ENCODE results near the gene RASA3. TPM values are rescaled to one million over a fixed set of nuclear protein-coding genes. Genes with fewer than 3 reads are reported as not detected.

RASA3 gene
- total and polyA plus RNA-seq, 10 of the 15 experiments (the other 5 are each of a cell fraction or from before 2014, with no cell fraction given), result 0.79 to 33.9 (median 17.6) TPM

DNA sequence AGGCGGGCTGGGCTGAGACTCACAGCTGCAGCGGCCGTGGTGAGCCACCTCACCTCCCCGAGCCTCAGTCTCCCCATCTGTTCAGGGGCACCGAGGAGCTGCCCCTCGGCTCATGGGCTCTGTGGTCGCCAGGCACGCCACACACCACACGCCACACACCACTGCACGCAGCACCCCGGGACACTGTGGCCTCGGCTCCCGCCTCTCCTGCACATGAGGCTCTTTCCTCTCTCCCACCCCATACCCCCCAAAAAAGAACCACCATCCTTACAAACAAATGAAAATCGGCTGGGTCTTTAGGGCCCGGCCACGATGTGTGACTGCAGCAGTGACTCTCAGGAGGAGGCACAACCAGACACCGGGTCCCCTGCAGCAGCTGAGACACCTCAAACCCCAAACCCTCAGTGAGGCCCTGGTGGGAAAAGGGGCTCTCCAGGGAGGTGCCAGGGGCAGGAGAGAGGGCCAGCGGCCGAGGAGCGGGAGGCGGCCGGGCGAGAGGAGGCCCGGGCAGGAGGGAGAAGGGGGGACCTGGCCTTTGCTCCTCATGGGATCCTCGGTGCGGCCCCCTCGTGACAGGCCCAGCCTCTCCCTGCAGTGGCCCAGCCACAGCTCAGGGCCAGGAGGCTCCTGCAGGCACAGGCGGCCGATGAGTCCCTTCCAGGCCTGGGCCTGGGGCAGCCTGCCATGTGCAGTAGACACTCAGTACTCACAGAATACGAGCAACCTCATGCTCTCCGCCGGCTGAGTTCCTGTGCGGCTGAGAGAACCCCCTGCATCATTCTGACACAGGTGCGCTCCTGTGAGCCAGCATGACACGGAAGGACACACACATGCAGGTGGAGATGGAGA lies 66.3 kb downstream of the RASA3 start:
- H3K79me2 ChIP-seq (ENCODE audit: control insufficient read depth, insufficient read depth, low read length), result peaks cover 14% of the 10 kb centered on the region
- no peak overlapping the region; the same call in 1 of the 2 replicates for H2AFZ ChIP-seq (ENCODE audit: control insufficient read depth, low read depth, low read length)
- ChIA-PET POLR2A (interaction anchor here (1.3 kb wide), 1 partner anchor 63 kb away, joined by 3 read pairs; no protein-coding TSS in a partner anchor), SMC1A (ENCODE audit: uncharacterized antibody, unreplicated experiment) (interaction anchor here (0.7 to 1.8 kb wide), 7 partner anchors 17 to 63 kb away, joined by 3 to 5 read pairs (median 3); no protein-coding TSS in a partner anchor), RAD21 (ENCODE audit: unreplicated experiment) (interaction anchor here (0.7 to 1.9 kb wide), 6 partner anchors 18 to 157 kb away, joined by 3 to 9 read pairs (median 4); partner anchors contain the start of gene RASA3), CTCF (interaction anchor here (0.8 to 1.7 kb wide), 5 partner anchors 17 to 160 kb away, joined by 3 to 4 read pairs (median 3); no protein-coding TSS in a partner anchor)
- peaks cover 0 to 3% of the 10 kb centered on the region in 2 experiments; a peak in 2 of 4 replicates for H3K36me3 ChIP-seq (ENCODE audit: control insufficient read depth in 2 of 2, insufficient read depth in 2 of 2, low read length in 1 of 2)
- H3K9me3 ChIP-seq (replicated peaks; ENCODE audit: control insufficient read depth, insufficient read depth, low read length), result no peaks in the 10 kb centered on the region
- H3K27me3 ChIP-seq (replicated peaks in 1 of 2; ENCODE audit: control insufficient read depth in 2 of 2, insufficient read depth in 2 of 2, low read length in 1 of 2), result no peaks in the 10 kb centered on the region
- in situ Hi-C loops (cut with MboI) (loop anchor here (5.0 kb wide), 1 partner anchor 61 kb away; no protein-coding TSS in a partner anchor), intact Hi-C loops (cut with micrococcal nuclease; ENCODE audit: unreplicated experiment) (loop anchor here (2.0 to 5.0 kb wide), 2 partner anchors 41 to 161 kb away; no protein-coding TSS in a partner anchor)
- H3K4me3 ChIP-seq, result peak overlapping the region; percentile 42; the same call in 1 of the 2 replicates
- ATAC-seq (peak; percentile 25), DNase-seq (ENCODE audit: low read depth, low spot score) (no peak), FAIRE-seq (peak; percentile 38)
- H3K4me2 ChIP-seq (ENCODE audit: control insufficient read depth, insufficient read depth), result peak overlapping the region; percentile 87
- H4K20me1 ChIP-seq (ENCODE audit: control insufficient read depth, insufficient read depth), result no peaks in the 10 kb centered on the region
- WGBS (ENCODE audit: insufficient coverage, insufficient replicate concordance, low lambda C conversion rate, missing lambda C conversion rate), result 14% methylated on average over 33 of the region's 35 CpGs
- H3K4me1 ChIP-seq (ENCODE audit: control insufficient read depth, insufficient read depth, low read length), result peaks cover 50% of the 10 kb centered on the region
- peak overlapping the region; percentile 91 for H3K27ac ChIP-seq (ENCODE audit: control insufficient read depth, insufficient read depth)
- peak overlapping the region; percentile 75 for H3K9ac ChIP-seq (ENCODE audit: control insufficient read depth, insufficient read depth, low read length)
- BruUV-seq (replicated peaks), result no TSS peak
- TF ChIP-seq, protein P1, sequence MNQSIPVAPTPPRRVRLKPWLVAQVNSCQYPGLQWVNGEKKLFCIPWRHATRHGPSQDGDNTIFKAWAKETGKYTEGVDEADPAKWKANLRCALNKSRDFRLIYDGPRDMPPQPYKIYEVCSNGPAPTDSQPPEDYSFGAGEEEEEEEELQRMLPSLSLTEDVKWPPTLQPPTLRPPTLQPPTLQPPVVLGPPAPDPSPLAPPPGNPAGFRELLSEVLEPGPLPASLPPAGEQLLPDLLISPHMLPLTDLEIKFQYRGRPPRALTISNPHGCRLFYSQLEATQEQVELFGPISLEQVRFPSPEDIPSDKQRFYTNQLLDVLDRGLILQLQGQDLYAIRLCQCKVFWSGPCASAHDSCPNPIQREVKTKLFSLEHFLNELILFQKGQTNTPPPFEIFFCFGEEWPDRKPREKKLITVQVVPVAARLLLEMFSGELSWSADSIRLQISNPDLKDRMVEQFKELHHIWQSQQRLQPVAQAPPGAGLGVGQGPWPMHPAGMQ (IDR thresholded peaks at IDR 0.05; ENCODE audit: borderline replicate concordance), result no peak
- no peak for TF ChIP-seq RB1 (IDR thresholded peaks at IDR 0.05; ENCODE audit: borderline replicate concordance)
- TF ChIP-seq SIX5 (IDR thresholded peaks at IDR 0.05; ENCODE audit: low read depth, low read length, severe bottlenecking), result no peak
- no peak for TF ChIP-seq ESRRA (IDR thresholded peaks at IDR 0.05; ENCODE audit: low read length)
- no peak for TF ChIP-seq KLF5 (IDR thresholded peaks at IDR 0.05; ENCODE audit: partially characterized antibody)
- no peak for TF ChIP-seq ZNF274 (IDR thresholded peaks at IDR 0.05; ENCODE audit: insufficient read depth, insufficient read length)
- TF ChIP-seq ZBED1 (IDR thresholded peaks at IDR 0.05; ENCODE audit: borderline replicate concordance), result no peak
- no peak for TF ChIP-seq MYC (IDR thresholded peaks at IDR 0.05; ENCODE audit: insufficient read depth, insufficient read length, insufficient replicate concordance, low read length, severe bottlenecking)
- TF ChIP-seq BHLHE40 (IDR thresholded peaks at IDR 0.05; ENCODE audit: borderline replicate concordance in 1 of 2, low read depth in 2 of 2, low read length in 1 of 2), result peak in 1 of 2 experiments; percentile 52; a peak in 1 of 4 replicates
- TF ChIP-seq NRF1 (conservative IDR thresholded peaks at IDR 0.05; ENCODE audit: low read depth, low read length), result no peak
- TF ChIP-seq TCF3 (IDR thresholded peaks at IDR 0.05; ENCODE audit: borderline replicate concordance, insufficient read depth, low read depth, low read length), result 0 out of 2 replicates have a peak, but pooled peaks have one; percentile 13
- TF ChIP-seq TCF12 (IDR thresholded peaks at IDR 0.05; ENCODE audit: low read depth, low read length), result 0 out of 2 replicates have a peak, but pooled peaks have one; percentile 8
- peak; percentile 59 for TF ChIP-seq RUNX3 (IDR thresholded peaks at IDR 0.05; ENCODE audit: low read length)
- TF ChIP-seq, protein P2, sequence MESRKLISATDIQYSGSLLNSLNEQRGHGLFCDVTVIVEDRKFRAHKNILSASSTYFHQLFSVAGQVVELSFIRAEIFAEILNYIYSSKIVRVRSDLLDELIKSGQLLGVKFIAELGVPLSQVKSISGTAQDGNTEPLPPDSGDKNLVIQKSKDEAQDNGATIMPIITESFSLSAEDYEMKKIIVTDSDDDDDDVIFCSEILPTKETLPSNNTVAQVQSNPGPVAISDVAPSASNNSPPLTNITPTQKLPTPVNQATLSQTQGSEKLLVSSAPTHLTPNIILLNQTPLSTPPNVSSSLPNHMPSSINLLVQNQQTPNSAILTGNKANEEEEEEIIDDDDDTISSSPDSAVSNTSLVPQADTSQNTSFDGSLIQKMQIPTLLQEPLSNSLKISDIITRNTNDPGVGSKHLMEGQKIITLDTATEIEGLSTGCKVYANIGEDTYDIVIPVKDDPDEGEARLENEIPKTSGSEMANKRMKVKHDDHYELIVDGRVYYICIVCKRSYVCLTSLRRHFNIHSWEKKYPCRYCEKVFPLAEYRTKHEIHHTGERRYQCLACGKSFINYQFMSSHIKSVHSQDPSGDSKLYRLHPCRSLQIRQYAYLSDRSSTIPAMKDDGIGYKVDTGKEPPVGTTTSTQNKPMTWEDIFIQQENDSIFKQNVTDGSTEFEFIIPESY (IDR thresholded peaks at IDR 0.05), result no peak
- no peak for TF ChIP-seq HCFC1 (IDR thresholded peaks at IDR 0.05; ENCODE audit: low read length)
- peak in 1 of 2 experiments; percentile 11; a peak in 1 of 4 replicates for TF ChIP-seq IKZF2 (IDR thresholded peaks at IDR 0.05)
- TF ChIP-seq, protein P3, sequence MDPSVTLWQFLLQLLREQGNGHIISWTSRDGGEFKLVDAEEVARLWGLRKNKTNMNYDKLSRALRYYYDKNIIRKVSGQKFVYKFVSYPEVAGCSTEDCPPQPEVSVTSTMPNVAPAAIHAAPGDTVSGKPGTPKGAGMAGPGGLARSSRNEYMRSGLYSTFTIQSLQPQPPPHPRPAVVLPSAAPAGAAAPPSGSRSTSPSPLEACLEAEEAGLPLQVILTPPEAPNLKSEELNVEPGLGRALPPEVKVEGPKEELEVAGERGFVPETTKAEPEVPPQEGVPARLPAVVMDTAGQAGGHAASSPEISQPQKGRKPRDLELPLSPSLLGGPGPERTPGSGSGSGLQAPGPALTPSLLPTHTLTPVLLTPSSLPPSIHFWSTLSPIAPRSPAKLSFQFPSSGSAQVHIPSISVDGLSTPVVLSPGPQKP (IDR thresholded peaks at IDR 0.05; ENCODE audit: low read depth, low read length), result no peak
- no peak for TF ChIP-seq SUZ12 (IDR thresholded peaks at IDR 0.05; ENCODE audit: unreplicated experiment)

Measured in GM12878 (cell line).